ENCODE results near the gene RHOBTB1. TPM values are rescaled to one million over a fixed set of nuclear protein-coding genes. Genes with fewer than 3 reads are reported as not detected.

Gene RHOBTB1
- total and polyA plus RNA-seq, 9 of the 15 experiments (the other 6 are each of a cell fraction or from before 2014, with no cell fraction given): 1.7 to 11.7 (median 9.3) TPM

DNA sequence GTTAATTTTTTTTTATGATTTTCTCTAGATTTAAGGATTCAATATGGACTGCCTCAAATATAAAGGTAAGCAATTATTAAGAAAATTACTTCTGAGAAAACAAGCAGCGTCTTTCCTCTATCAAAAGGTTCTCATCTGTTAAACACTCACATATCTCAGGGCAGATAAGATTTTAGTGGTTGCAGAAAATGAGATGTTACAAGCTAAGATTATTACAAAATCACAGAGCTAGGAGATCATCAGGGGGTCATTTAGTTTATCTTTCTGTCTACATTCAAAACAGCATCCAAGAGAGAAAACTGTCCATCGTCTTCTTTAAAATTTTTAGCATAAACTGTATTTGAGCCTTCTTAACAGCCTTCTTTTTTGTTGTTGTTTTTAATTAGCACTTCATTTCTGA, 29.1 kb upstream of the RHOBTB1 start:
- intact Hi-C loops (cut with micrococcal nuclease): no loop called here
- no peak for TF ChIP-seq HDAC8 (tag; IDR thresholded peaks at IDR 0.05)
- TF ChIP-seq KDM5B (IDR thresholded peaks at IDR 0.05; ENCODE audit: insufficient replicate concordance, low read depth, low read length): no peak
- TF ChIP-seq, protein P1, sequence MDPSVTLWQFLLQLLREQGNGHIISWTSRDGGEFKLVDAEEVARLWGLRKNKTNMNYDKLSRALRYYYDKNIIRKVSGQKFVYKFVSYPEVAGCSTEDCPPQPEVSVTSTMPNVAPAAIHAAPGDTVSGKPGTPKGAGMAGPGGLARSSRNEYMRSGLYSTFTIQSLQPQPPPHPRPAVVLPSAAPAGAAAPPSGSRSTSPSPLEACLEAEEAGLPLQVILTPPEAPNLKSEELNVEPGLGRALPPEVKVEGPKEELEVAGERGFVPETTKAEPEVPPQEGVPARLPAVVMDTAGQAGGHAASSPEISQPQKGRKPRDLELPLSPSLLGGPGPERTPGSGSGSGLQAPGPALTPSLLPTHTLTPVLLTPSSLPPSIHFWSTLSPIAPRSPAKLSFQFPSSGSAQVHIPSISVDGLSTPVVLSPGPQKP (CRISPR knock-in tag; IDR thresholded peaks at IDR 0.05): no peak
- no peak for TF ChIP-seq POLR3A (IDR thresholded peaks at IDR 0.05; ENCODE audit: borderline replicate concordance, extremely low read depth, insufficient read depth, insufficient read length)
- TF ChIP-seq TSC22D4 (tag; IDR thresholded peaks at IDR 0.05): no peak
- TF ChIP-seq DDX20 (tag; IDR thresholded peaks at IDR 0.05; ENCODE audit: low read depth): no peak
- no peak for TF ChIP-seq MAZ (CRISPR knock-in tag; conservative IDR thresholded peaks at IDR 0.05 in 1 of 2, IDR thresholded peaks at IDR 0.05 in 1 of 2)
- no peak for TF ChIP-seq MCM7 (IDR thresholded peaks at IDR 0.05)
- no peak for TF ChIP-seq EGR1 (conservative IDR thresholded peaks at IDR 0.05)
- TF ChIP-seq, protein P2, sequence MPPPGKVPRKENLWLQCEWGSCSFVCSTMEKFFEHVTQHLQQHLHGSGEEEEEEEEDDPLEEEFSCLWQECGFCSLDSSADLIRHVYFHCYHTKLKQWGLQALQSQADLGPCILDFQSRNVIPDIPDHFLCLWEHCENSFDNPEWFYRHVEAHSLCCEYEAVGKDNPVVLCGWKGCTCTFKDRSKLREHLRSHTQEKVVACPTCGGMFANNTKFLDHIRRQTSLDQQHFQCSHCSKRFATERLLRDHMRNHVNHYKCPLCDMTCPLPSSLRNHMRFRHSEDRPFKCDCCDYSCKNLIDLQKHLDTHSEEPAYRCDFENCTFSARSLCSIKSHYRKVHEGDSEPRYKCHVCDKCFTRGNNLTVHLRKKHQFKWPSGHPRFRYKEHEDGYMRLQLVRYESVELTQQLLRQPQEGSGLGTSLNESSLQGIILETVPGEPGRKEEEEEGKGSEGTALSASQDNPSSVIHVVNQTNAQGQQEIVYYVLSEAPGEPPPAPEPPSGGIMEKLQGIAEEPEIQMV (tag; conservative IDR thresholded peaks at IDR 0.05; ENCODE audit: low read depth): no peak
- TF ChIP-seq ZNF445 (CRISPR knock-in tag; IDR thresholded peaks at IDR 0.05; ENCODE audit: low read depth): no peak
- TF ChIP-seq ZNF644 (tag; IDR thresholded peaks at IDR 0.05; ENCODE audit: low read depth): no peak
- TF ChIP-seq CEBPG (CRISPR knock-in tag; IDR thresholded peaks at IDR 0.05): no peak
- TF ChIP-seq CEBPG (tag; conservative IDR thresholded peaks at IDR 0.05 in 1 of 2, IDR thresholded peaks at IDR 0.05 in 1 of 2): no peak
- no peak for TF ChIP-seq POLR2G (IDR thresholded peaks at IDR 0.05; ENCODE audit: low read depth, low read length)
- TF ChIP-seq ZFP1 (CRISPR knock-in tag; IDR thresholded peaks at IDR 0.05): no peak
- TF ChIP-seq, protein P3, sequence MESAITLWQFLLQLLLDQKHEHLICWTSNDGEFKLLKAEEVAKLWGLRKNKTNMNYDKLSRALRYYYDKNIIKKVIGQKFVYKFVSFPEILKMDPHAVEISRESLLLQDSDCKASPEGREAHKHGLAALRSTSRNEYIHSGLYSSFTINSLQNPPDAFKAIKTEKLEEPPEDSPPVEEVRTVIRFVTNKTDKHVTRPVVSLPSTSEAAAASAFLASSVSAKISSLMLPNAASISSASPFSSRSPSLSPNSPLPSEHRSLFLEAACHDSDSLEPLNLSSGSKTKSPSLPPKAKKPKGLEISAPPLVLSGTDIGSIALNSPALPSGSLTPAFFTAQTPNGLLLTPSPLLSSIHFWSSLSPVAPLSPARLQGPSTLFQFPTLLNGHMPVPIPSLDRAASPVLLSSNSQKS (CRISPR knock-in tag; IDR thresholded peaks at IDR 0.05): no peak
- TF ChIP-seq ARID1B (IDR thresholded peaks at IDR 0.05): no peak
- TF ChIP-seq, protein P4, sequence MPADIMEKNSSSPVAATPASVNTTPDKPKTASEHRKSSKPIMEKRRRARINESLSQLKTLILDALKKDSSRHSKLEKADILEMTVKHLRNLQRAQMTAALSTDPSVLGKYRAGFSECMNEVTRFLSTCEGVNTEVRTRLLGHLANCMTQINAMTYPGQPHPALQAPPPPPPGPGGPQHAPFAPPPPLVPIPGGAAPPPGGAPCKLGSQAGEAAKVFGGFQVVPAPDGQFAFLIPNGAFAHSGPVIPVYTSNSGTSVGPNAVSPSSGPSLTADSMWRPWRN (IDR thresholded peaks at IDR 0.05; ENCODE audit: low read depth): no peak

More for the DNA sequence above, 29.1 kb upstream of the RHOBTB1 start:
- in situ Hi-C loops (cut with MboI): no loop called here
- Histone ChIP-seq H3K4me1 (replicated peaks in 1 of 2; ENCODE audit: control insufficient read depth in 2 of 2, insufficient read depth in 2 of 2, low read length in 2 of 2) (peaks cover 4 to 41% of the 10 kb centered on the region in 2 experiments; a peak in 4 of 5 replicates), H3K27me3 (ENCODE audit: control insufficient read depth in 2 of 2, insufficient read depth in 2 of 2, low read length in 2 of 2) (no peaks in the 10 kb centered on the region), H3K9ac (ENCODE audit: insufficient read depth in 1 of 2, low read depth in 2 of 2, low read length in 2 of 2) (no peak overlapping the region), H4K20me1 (replicated peaks; ENCODE audit: control insufficient read depth, insufficient read depth, low read length) (no peaks in the 10 kb centered on the region), H3K4me3 (no peak overlapping the region), H3K4me2 (ENCODE audit: insufficient read depth, low read length) (no peak overlapping the region), H3K9me1 (ENCODE audit: control insufficient read depth, insufficient read depth, low read length) (no peaks in the 10 kb centered on the region), H3K9me3 (replicated peaks; ENCODE audit: control insufficient read depth, insufficient read depth, low read depth, low read length) (no peaks in the 10 kb centered on the region), H3K27ac (ENCODE audit: extremely low read depth, low read depth, low read length) (no peak overlapping the region), H3K36me3 (ENCODE audit: control insufficient read depth, insufficient read depth, low read length) (no peaks in the 10 kb centered on the region), H2AFZ (ENCODE audit: low read depth, low read length) (no peak overlapping the region), H3K79me2 (ENCODE audit: control insufficient read depth, insufficient read depth, low read length) (no peaks in the 10 kb centered on the region)
- 34% methylated on average over 2 of the region's 2 CpGs for WGBS (ENCODE audit: insufficient coverage, low coverage, missing lambda C conversion rate)
- ChIA-PET POLR2A (interaction anchor here (1.5 kb wide), 1 partner anchor 22 kb away, joined by 3 read pairs; no protein-coding TSS in a partner anchor), CTCF (ENCODE audit: low intra/inter-chr PET ratio) (no interaction called here)
- BruUV-seq (replicated peaks): no TSS peak
- DNase-seq (ENCODE audit: extremely low read depth in 1 of 4, low spot score in 3 of 4): no peak
- no peak for FAIRE-seq
- no peak for ATAC-seq

Data from K562 (cell line).